SHP77 treated with DMSO at 0.1 percent for 48 hours (cell line): Measurements from ENCODE around the gene TTC39A.
"Not testable (repeated sequence)": the region's sequence is repeated elsewhere in the genome, so short reads cannot be mapped to it uniquely, and the experiment has no call there.

Experiments
- DNase-seq: peaks from one replicate; lab custom pipeline; 2025; lab: John Stamatoyannopoulos, UW

The TTC39A gene

GRCh38 chr1:51266181-51266580, 64.2 kb downstream of the TTC39A start:
- no peak for DNase-seq

DNA sequence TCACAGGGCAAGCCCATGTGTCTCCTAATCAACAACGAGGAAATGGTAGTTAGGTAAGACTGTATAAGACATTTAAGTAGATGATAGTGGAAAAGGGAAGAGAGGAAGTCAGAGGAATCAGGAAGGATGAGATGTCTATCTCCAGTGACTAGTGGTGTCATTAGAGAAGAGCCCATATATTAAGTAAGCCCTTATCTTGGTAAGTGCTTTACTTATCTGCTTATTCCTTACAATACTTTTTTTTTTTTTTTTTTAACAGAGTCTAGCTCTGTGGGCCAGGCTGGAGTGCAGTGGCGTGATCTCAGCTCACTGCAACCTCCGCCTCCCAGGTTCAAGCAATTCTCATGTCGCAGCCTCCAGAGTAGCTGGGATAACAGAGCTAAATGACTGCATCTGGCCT, 64.7 kb downstream of the TTC39A start:
- no peak for DNase-seq

DNA sequence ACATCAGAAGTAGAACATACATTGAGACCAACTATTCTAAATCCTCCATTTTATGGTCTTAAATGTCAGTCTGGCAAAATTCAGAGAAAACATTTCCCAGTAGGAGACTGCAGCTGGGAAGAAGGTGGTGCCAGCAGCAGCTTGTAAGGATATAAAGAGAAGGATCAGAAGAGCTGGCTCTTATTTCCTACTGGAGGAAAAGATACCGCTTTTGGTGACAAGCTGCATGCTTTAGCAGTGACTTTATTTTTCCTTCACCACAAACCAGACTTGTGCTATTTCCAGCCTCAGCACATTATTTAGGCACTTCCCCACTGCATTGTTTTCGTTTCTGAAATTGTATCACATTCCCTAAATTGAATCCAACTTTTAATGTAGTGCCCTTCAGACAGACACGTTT, 65.9 kb downstream of the TTC39A start:
- DNase-seq: no peak

GRCh38 chr1:51263147-51263877, 67.0 kb downstream of the TTC39A start:
- no peak for DNase-seq

DNA sequence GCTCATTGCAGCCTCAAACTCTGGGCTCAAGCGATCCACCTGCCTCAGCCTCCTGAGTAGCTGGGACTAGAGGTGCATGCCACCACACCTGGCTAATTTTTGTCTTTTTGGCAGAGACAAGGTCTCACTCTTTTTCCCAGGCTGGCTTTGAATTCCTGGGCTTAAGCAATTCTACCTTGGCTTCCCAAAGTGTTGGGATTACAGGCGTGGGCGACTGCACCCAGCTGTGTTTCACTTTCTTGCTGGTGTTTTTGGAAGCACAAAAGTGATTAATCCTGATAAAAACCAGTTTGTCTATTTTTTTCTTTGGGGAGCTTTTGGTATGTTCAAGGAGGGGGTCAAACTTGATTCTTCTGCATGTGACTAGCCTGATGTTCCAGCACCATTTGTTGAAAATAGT, 75.0 kb downstream of the TTC39A start:
- no peak for DNase-seq

DNA sequence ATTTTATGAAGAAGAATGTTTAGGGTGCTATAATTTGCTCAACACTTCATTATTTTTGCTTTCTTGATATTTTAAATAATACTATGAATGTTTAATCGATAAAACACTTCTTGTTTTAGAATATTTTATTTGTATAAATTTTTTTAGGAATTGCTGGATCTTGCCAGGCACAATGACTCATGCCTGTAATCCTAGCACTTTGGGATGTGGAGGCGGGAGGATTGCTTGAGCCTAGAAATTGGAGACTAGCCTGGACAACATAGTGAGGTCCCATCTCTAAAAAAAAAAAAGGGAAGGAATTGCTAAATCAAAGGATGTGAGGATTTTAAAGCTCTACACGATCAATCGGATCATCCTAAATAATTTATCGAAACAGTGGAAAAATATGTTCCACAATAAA, 76.7 kb downstream of the TTC39A start:
- no peak for DNase-seq

GRCh38 chr1:51252366-51252765, 78.0 kb downstream of the TTC39A start:
- DNase-seq: no peak

DNA sequence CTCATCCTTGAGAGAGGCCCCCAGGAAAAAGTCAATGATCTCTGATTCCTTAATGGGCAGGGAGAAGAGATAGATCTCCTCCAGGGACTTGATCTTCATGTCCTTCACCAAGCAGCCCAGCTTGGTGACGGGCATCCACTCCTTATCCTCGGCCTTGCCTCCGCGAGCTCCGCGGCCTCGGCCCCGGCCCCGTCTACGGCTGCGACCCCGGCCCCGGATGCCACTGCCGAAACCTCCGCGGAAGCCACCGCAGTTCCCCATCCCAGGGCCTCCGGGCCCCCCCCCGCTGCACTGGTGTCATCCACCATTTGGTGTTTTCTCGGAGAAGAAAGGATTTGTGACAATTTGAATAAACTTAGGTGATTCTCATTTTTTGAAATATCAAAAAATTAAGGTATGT, 79.2 kb downstream of the TTC39A start:
- not testable (repeated sequence) for DNase-seq

- DNase-seq: not testable (repeated sequence)
These were observed 79.6 kb downstream of the TTC39A start for GRCh38 chr1:51250729-51251128.

- no peak for DNase-seq
These were observed 80.9 kb downstream of the TTC39A start for GRCh38 chr1:51249445-51249844.

- DNase-seq: no peak
These were observed 82.9 kb downstream of the TTC39A start for GRCh38 chr1:51247499-51247898.

DNA sequence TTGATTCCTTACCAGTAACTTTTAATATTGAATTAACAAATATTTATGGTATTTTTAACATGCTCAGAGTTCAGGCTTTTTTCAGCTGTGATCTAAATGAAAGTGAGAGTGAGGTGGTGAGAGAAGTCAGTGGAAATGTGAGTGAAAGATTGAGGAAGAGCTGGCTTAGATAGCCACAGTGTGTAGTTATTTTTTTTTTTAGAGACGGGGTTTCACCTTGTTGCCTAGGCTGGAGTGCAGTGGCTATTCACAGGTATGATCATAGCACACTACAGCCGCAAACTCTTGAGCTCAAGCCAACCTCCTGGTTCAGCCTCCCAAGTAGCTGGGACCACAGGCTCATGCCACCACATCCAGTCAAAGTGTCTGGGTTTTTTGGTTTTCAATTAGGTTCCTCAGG, 83.3 kb downstream of the TTC39A start:
- DNase-seq: no peak

DNA sequence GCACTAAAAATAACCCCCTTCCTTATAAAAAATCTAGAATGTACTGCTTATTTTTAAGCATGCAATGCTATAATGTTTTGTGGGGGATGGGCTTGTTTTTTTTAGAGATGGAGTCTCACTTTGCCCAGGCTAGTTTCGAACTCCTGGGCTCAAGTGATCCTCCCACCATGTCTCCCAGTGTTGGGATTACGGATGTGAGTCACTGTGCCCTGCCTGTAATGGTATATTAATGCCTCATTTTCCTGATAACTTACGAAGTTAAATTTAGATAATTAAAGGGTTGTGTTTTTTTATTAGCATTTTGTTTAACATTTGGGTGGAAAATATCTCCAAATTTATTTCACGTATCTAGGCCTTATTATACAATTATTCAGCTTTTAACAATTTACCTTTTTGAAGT, 87.8 kb downstream of the TTC39A start:
- no peak for DNase-seq

DNA sequence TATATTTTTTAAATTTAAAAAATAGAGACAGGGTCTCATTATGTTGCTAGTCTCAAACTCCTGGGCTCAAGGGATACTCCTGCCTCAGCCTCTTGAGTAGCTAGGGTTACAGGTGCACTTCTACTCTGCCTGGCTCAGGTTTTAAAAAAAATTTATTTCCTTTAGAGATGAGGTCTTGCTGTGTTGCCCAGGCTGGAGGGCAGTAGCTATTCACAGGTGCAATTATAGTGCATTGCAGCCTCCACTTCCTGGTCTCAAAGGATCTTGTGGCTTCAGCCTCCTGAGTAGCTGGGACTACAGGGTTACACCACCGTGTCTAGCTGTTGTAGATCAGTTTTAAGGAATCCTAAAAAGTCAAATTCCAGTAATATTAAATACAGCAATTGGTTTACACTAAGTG, 89.2 kb downstream of the TTC39A start:
- no peak for DNase-seq

DNA sequence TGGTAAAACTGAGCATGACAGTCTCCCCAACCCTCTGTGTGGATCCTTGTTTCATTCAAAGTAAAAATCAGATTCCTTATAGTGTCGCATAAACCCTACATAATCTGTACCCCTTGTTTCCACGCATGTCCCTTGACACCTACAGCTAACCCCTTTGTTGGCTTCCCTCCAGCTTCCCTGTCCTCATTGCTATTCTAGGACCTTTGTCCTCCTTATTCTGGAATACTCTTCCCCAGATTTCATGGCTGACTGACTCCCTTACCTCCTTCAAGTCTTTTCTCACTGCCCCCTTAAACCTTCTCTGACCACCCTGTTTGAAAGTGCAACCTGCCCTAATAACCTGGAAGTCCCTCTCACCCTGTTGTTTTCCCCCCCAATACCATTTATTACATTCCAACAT, 90.3 kb downstream of the TTC39A start:
- DNase-seq: no peak

- DNase-seq: no peak
These were observed 92.3 kb downstream of the TTC39A start for GRCh38 chr1:51238034-51238403.

- no peak for DNase-seq
These were observed 92.9 kb downstream of the TTC39A start for GRCh38 chr1:51237351-51238033.
